Activated B cell treated with CpG ODN at 0.5 μM for 24 hours (primary cell): ENCODE data around the gene IL18RAP. TPM values are rescaled to one million over a fixed set of nuclear protein-coding genes. Genes with fewer than 3 reads are reported as not detected.

Experiments
- ATAC-seq: fragments of 200-7000 bp; cut with Tn5 transposase; one replicate; pipeline ENCODE4 v1.10.0; 2021; ENCODE audit warnings: low read depth, mild to moderate bottlenecking, moderate library complexity
- CTCF ChIA-PET: fragments of 350-600 bp; sonication (Branson Sonifier 250); formaldehyde crosslinking; loops from one replicate; lab custom pipeline; 2021; ENCODE audit warnings: antibody characterized with exemption; lab: Charles Lee
- POLR2A ChIA-PET: fragments of 350-600 bp; sonication (Branson Sonifier 250); formaldehyde crosslinking; loops from one replicate; lab custom pipeline; 2021; ENCODE audit warnings: antibody characterized with exemption; lab: Charles Lee
- DNase-seq: peaks from one replicate; pipeline ENCODE4 v3.0.0; 2022
- H3K27ac Mint-ChIP-seq: one replicate; pipeline ENCODE4 v1.8.0; 2020; ENCODE audit warnings: mixed read lengths
- H3K27me3 Mint-ChIP-seq: one replicate; pipeline ENCODE4 v1.8.0; 2021; ENCODE audit warnings: mixed read lengths
- H3K36me3 Mint-ChIP-seq: one replicate; pipeline ENCODE4 v1.8.0; 2021; ENCODE audit warnings: low read depth, mixed read lengths
- H3K4me1 Mint-ChIP-seq: one replicate; pipeline ENCODE4 v1.8.0; 2021; ENCODE audit warnings: mixed read lengths
- H3K4me3 Mint-ChIP-seq: one replicate; pipeline ENCODE4 v1.8.0; 2020; ENCODE audit warnings: mild to moderate bottlenecking, mixed read lengths
- H3K9me3 Mint-ChIP-seq: one replicate; pipeline ENCODE4 v1.8.0; 2020; ENCODE audit warnings: mixed read lengths
- CTCF ChIP-seq: fragments of 200-600 bp; IDR thresholded peaks from one replicate; pipeline ENCODE4 v1.8.0; 2022; ENCODE audit warnings: antibody characterized with exemption, mild to moderate bottlenecking
- intact Hi-C: fragments of 100-400 bp; cut with micrococcal nuclease; formaldehyde crosslinking; loops from one replicate; pipeline ENCODE4 v1.15.1; 2024
- total RNA-seq: library from RNA; stranded (reverse); gene quantifications from 2 replicates; pipeline ENCODE4 v1.2.3, GENCODE V29; 2022

IL18RAP gene
- total RNA-seq, 1 donor from 2014 or later: 0.98 TPM

- H3K4me3 Mint-ChIP-seq: no peak overlapping the region
- no peaks in the 10 kb centered on the region for H3K36me3 Mint-ChIP-seq
- ChIA-PET POLR2A (no interaction called here), CTCF (no interaction called here)
- no peaks in the 10 kb centered on the region for H3K9me3 Mint-ChIP-seq
- no peak for TF ChIP-seq CTCF
- no peak for DNase-seq
- H3K27me3 Mint-ChIP-seq: no peaks in the 10 kb centered on the region
- no peaks in the 10 kb centered on the region for H3K4me1 Mint-ChIP-seq
- intact Hi-C loops: no loop called here
- ATAC-seq: no peak
- H3K27ac Mint-ChIP-seq: no peak overlapping the region
Measured at GRCh38 chr2:102396012-102396411, 26.9 kb upstream of the IL18RAP start.

GRCh38 chr2:102397209-102397608 lies 25.8 kb upstream of the IL18RAP start:
- CTCF ChIA-PET: no interaction called here
- Mint-ChIP-seq H3K4me1 (no peaks in the 10 kb centered on the region), H3K4me3 (no peak overlapping the region), H3K9me3 (no peaks in the 10 kb centered on the region), H3K27me3 (no peaks in the 10 kb centered on the region), H3K27ac (no peak overlapping the region), H3K36me3 (no peaks in the 10 kb centered on the region)
- DNase-seq (no peak), ATAC-seq (no peak)
- intact Hi-C loops: no loop called here
- TF ChIP-seq CTCF: no peak
- POLR2A ChIA-PET: no interaction called here

GRCh38 chr2:102399499-102400141 lies 23.3 kb upstream of the IL18RAP start:
- intact Hi-C loops: no loop called here
- POLR2A ChIA-PET: no interaction called here

GRCh38 chr2:102401456-102401855 lies 21.5 kb upstream of the IL18RAP start:
- Mint-ChIP-seq H3K27me3 (no peaks in the 10 kb centered on the region), H3K4me3 (no peak overlapping the region), H3K9me3 (no peaks in the 10 kb centered on the region), H3K27ac (no peak overlapping the region), H3K4me1 (no peaks in the 10 kb centered on the region), H3K36me3 (no peaks in the 10 kb centered on the region)
- CTCF ChIA-PET: no interaction called here
- intact Hi-C loops: no loop called here
- DNase-seq: no peak
- no peak for TF ChIP-seq CTCF
- POLR2A ChIA-PET: no interaction called here
- ATAC-seq: no peak

More at GRCh38 chr2:102399499-102400141, 23.3 kb upstream of the IL18RAP start:
- H3K4me3 Mint-ChIP-seq: no peak overlapping the region
- DNase-seq (no peak), ATAC-seq (no peak)
- CTCF ChIA-PET: no interaction called here
- no peaks in the 10 kb centered on the region for H3K36me3 Mint-ChIP-seq
- TF ChIP-seq CTCF: no peak
- no peak overlapping the region for H3K27ac Mint-ChIP-seq
- H3K27me3 Mint-ChIP-seq: no peaks in the 10 kb centered on the region
- H3K9me3 Mint-ChIP-seq: no peaks in the 10 kb centered on the region
- H3K4me1 Mint-ChIP-seq: no peaks in the 10 kb centered on the region

- no peak for TF ChIP-seq CTCF
- no peaks in the 10 kb centered on the region for H3K27me3 Mint-ChIP-seq
- intact Hi-C loops: no loop called here
- no peak overlapping the region for H3K27ac Mint-ChIP-seq
- CTCF ChIA-PET: no interaction called here
- no peak overlapping the region for H3K4me3 Mint-ChIP-seq
- no peaks in the 10 kb centered on the region for H3K36me3 Mint-ChIP-seq
- H3K9me3 Mint-ChIP-seq: no peaks in the 10 kb centered on the region
- POLR2A ChIA-PET: no interaction called here
- H3K4me1 Mint-ChIP-seq: no peaks in the 10 kb centered on the region
- DNase-seq: no peak
- no peak for ATAC-seq
Measured at GRCh38 chr2:102401865-102402264, 21.1 kb upstream of the IL18RAP start.
